ENCODE results near the gene LRCH1. TPM values are rescaled to one million over a fixed set of nuclear protein-coding genes. Genes with fewer than 3 reads are reported as not detected.

LRCH1 gene
- total and polyA plus RNA-seq, 2 donors (not counting 1 experiment from before 2014, with no cell fraction given), result 12.0 to 12.4 TPM

- Histone ChIP-seq H3K9ac (ENCODE audit: insufficient read depth, low read length) (no peak overlapping the region), H2AFZ (ENCODE audit: low read length) (no peak overlapping the region), H3K9me3 (ENCODE audit: control insufficient read depth, insufficient read depth, low read depth, low read length) (no peaks in the 10 kb centered on the region), H3K4me2 (ENCODE audit: extremely low read depth, insufficient read depth, low read length) (no peak overlapping the region), H4K20me1 (ENCODE audit: control insufficient read depth, extremely low read depth, insufficient read depth, low read length) (no peaks in the 10 kb centered on the region), H3K36me3 (ENCODE audit: control insufficient read depth, insufficient read depth, low read length) (no peaks in the 10 kb centered on the region), H3K4me1 (ENCODE audit: control insufficient read depth, extremely low read depth, insufficient read depth, low read length) (no peaks in the 10 kb centered on the region), H3K4me3 (replicated peaks in 1 of 4; ENCODE audit: control extremely low read depth in 1 of 4, insufficient read depth in 1 of 4, low read depth in 3 of 4, low read length in 4 of 4) (no peak overlapping the region), H3K27ac (ENCODE audit: insufficient read depth, low read length) (no peak overlapping the region), H3K27me3 (ENCODE audit: control insufficient read depth, insufficient read depth, low read length) (peaks cover 2% of the 10 kb centered on the region), H3K79me2 (ENCODE audit: control insufficient read depth, insufficient read depth, low read length) (no peaks in the 10 kb centered on the region)
- DNase-seq (ENCODE audit: low read depth in 2 of 2), result no peak
- TF ChIP-seq CTCF (conservative IDR thresholded peaks at IDR 0.05 in 1 of 2, IDR thresholded peaks at IDR 0.05 in 1 of 2; ENCODE audit: low read depth in 1 of 2, low read length in 2 of 2) (no peak), EZH2 (IDR thresholded peaks at IDR 0.05; ENCODE audit: low read length, missing control alignments) (no peak)
These were observed 9.7 kb upstream of the LRCH1 start for GRCh38 chr13:46543287-46543686.

GRCh38 chr13:46544208-46544607 lies 8.8 kb upstream of the LRCH1 start:
- H3K4me3 ChIP-seq (replicated peaks in 1 of 4; ENCODE audit: control extremely low read depth in 1 of 4, insufficient read depth in 1 of 4, low read depth in 3 of 4, low read length in 4 of 4), result no peak overlapping the region
- peaks cover 2% of the 10 kb centered on the region for H3K27me3 ChIP-seq (ENCODE audit: control insufficient read depth, insufficient read depth, low read length)
- no peak overlapping the region for H3K27ac ChIP-seq (ENCODE audit: insufficient read depth, low read length)
- no peaks in the 10 kb centered on the region for H3K36me3 ChIP-seq (ENCODE audit: control insufficient read depth, insufficient read depth, low read length)
- no peaks in the 10 kb centered on the region for H4K20me1 ChIP-seq (ENCODE audit: control insufficient read depth, extremely low read depth, insufficient read depth, low read length)
- no peaks in the 10 kb centered on the region for H3K79me2 ChIP-seq (ENCODE audit: control insufficient read depth, insufficient read depth, low read length)
- no peak overlapping the region for H2AFZ ChIP-seq (ENCODE audit: low read length)
- no peaks in the 10 kb centered on the region for H3K9me3 ChIP-seq (ENCODE audit: control insufficient read depth, insufficient read depth, low read depth, low read length)
- no peak for DNase-seq (ENCODE audit: low read depth in 2 of 2)
- TF ChIP-seq EZH2 (IDR thresholded peaks at IDR 0.05; ENCODE audit: low read length, missing control alignments), result no peak
- no peak for TF ChIP-seq CTCF (conservative IDR thresholded peaks at IDR 0.05 in 1 of 2, IDR thresholded peaks at IDR 0.05 in 1 of 2; ENCODE audit: low read depth in 1 of 2, low read length in 2 of 2)
- no peak overlapping the region for H3K4me2 ChIP-seq (ENCODE audit: extremely low read depth, insufficient read depth, low read length)
- no peak overlapping the region for H3K9ac ChIP-seq (ENCODE audit: insufficient read depth, low read length)
- no peaks in the 10 kb centered on the region for H3K4me1 ChIP-seq (ENCODE audit: control insufficient read depth, extremely low read depth, insufficient read depth, low read length)

GRCh38 chr13:46544811-46545210 lies 8.2 kb upstream of the LRCH1 start:
- H3K4me3 ChIP-seq (replicated peaks in 1 of 4; ENCODE audit: control extremely low read depth in 1 of 4, insufficient read depth in 1 of 4, low read depth in 3 of 4, low read length in 4 of 4), result no peak overlapping the region
- H3K4me1 ChIP-seq (ENCODE audit: control insufficient read depth, extremely low read depth, insufficient read depth, low read length), result no peaks in the 10 kb centered on the region
- H3K27ac ChIP-seq (ENCODE audit: insufficient read depth, low read length), result no peak overlapping the region
- no peak for DNase-seq (ENCODE audit: low read depth in 2 of 2)
- H4K20me1 ChIP-seq (ENCODE audit: control insufficient read depth, extremely low read depth, insufficient read depth, low read length), result no peaks in the 10 kb centered on the region
- TF ChIP-seq CTCF (conservative IDR thresholded peaks at IDR 0.05 in 1 of 2, IDR thresholded peaks at IDR 0.05 in 1 of 2; ENCODE audit: low read depth in 1 of 2, low read length in 2 of 2), result no peak
- no peak for TF ChIP-seq EZH2 (IDR thresholded peaks at IDR 0.05; ENCODE audit: low read length, missing control alignments)
- no peaks in the 10 kb centered on the region for H3K79me2 ChIP-seq (ENCODE audit: control insufficient read depth, insufficient read depth, low read length)
- peaks cover 2% of the 10 kb centered on the region for H3K27me3 ChIP-seq (ENCODE audit: control insufficient read depth, insufficient read depth, low read length)
- no peak overlapping the region for H3K4me2 ChIP-seq (ENCODE audit: extremely low read depth, insufficient read depth, low read length)
- no peaks in the 10 kb centered on the region for H3K36me3 ChIP-seq (ENCODE audit: control insufficient read depth, insufficient read depth, low read length)
- H3K9me3 ChIP-seq (ENCODE audit: control insufficient read depth, insufficient read depth, low read depth, low read length), result no peaks in the 10 kb centered on the region
- H2AFZ ChIP-seq (ENCODE audit: low read length), result no peak overlapping the region
- no peak overlapping the region for H3K9ac ChIP-seq (ENCODE audit: insufficient read depth, low read length)

Data from fibroblast of lung (primary cell).